Limb (tissue), 2 donors: ENCODE results near the gene TMEM130.
A peak's percentile ranks its signal among the peaks of the same experiment; 100 is the strongest.

ENCODE experiments used
- DNase-seq, 2 donors: peaks; one replicate each; pipeline ENCODE4 v3.0.0-alpha.2; 2016; ENCODE audit errors: extremely low spot score in 2 of 2

TMEM130 gene

GRCh38 chr7:98808751-98809460, 60.9 kb downstream of the TMEM130 start:
- no peak for DNase-seq

- DNase-seq: no peak
Measured at GRCh38 chr7:98807068-98808048, 62.5 kb downstream of the TMEM130 start.

GRCh38 chr7:98805956-98806838, 63.6 kb downstream of the TMEM130 start:
- no peak for DNase-seq

GRCh38 chr7:98802781-98803110, 67.1 kb downstream of the TMEM130 start:
- no peak for DNase-seq

- peak; percentile 65 to 78 for DNase-seq
Measured at GRCh38 chr7:98802088-98802780, 67.6 kb downstream of the TMEM130 start.

- no peak for DNase-seq
Measured at GRCh38 chr7:98800996-98801395, 68.8 kb downstream of the TMEM130 start.

- no peak for DNase-seq
Measured at GRCh38 chr7:98797150-98797549, 72.7 kb downstream of the TMEM130 start.
